Lung (tissue), 12 donors: ENCODE measurements around the gene GTF3C5. TPM values are rescaled to one million over a fixed set of nuclear protein-coding genes. Genes with fewer than 3 reads are reported as not detected.

Source experiments
- ATAC-seq: fragments of 200-7000 bp; cut with Tn5 transposase; one replicate; pipeline ENCODE4 v1.9.1; 2020; ENCODE audit warnings: moderate number of reproducible peaks; ENCODE audit not compliant: insufficient read depth, low FRiP score
- DNase-seq, 3 donors: peaks; one replicate each; pipeline ENCODE4 v3.0.0-alpha.2; 2013 to 2017
- H3K27ac ChIP-seq, 2 donors: one replicate each; pipeline ENCODE4 v1.5.1; 2013; ENCODE audit warnings: mild to moderate bottlenecking in 2 of 2, moderate library complexity in 2 of 2, control low read depth in 1 of 2, inconsistent platforms in 1 of 2, low read depth in 1 of 2, low read length in 1 of 2
- H3K27me3 ChIP-seq, 3 donors: one replicate each; pipeline ENCODE4 v1.5.1; 2013; ENCODE audit warnings: low read length in 2 of 3; ENCODE audit not compliant: control insufficient read depth in 3 of 3, insufficient read depth in 3 of 3
- H3K36me3 ChIP-seq, 4 donors: one replicate each; pipeline ENCODE4 v1.5.1; 2013; ENCODE audit warnings: low read length in 4 of 4, mild to moderate bottlenecking in 1 of 4, moderate library complexity in 1 of 4; ENCODE audit not compliant: control insufficient read depth in 4 of 4, insufficient read depth in 4 of 4
- H3K4me1 ChIP-seq, 5 donors: one replicate each; pipeline ENCODE4 v1.5.1; 2013; ENCODE audit warnings: low read length in 5 of 5, mild to moderate bottlenecking in 2 of 5, moderate library complexity in 1 of 5; ENCODE audit not compliant: control insufficient read depth in 5 of 5, insufficient read depth in 5 of 5
- H3K4me3 ChIP-seq: one replicate; pipeline ENCODE4 v1.5.1; 2013; ENCODE audit warnings: mild to moderate bottlenecking, control low read depth, moderate library complexity
- H3K9ac ChIP-seq, 2 donors: one replicate each; pipeline ENCODE4 v1.5.1; 2013; ENCODE audit warnings: low read length in 2 of 2, control low read depth in 1 of 2; ENCODE audit not compliant: insufficient read depth in 1 of 2
- H3K9me3 ChIP-seq, 4 donors: one replicate each; pipeline ENCODE4 v1.5.1; 2013; ENCODE audit warnings: low read length in 3 of 4, mild to moderate bottlenecking in 1 of 4, moderate library complexity in 1 of 4; ENCODE audit not compliant: control insufficient read depth in 4 of 4, insufficient read depth in 3 of 4
- WGBS, 2 donors: extraction: QIAGEN DNeasy Blood & Tissue Kit; methylation state at CpG; one replicate each; pipeline ENCODE4 v1.1.7; 2013; 5-methylcytosine and 5-hydroxymethylcytosine counted together
- polyA plus RNA-seq, 2 donors: library from polyadenylated mRNA; stranded (reverse); fragments of 200-250 nt; gene quantifications; one replicate each; pipeline ENCODE4 v1.2.1, GENCODE V29; 2013
- total RNA-seq, 2 donors: library from RNA; depleted of rRNA in 1 of 2; stranded (reverse); fragments of >200 nt in 1 of 2; gene quantifications; one replicate each; pipeline ENCODE4 v1.2.1, GENCODE V29; 2014 to 2021
- TF ChIP-seq, protein P1 (sequence below): IDR thresholded peaks from 2 replicates; pipeline ENCODE4 v1.5.1; 2012; ENCODE audit warnings: mild to moderate bottlenecking; ENCODE audit errors: control extremely low read depth, extremely low read depth
- donor health status: control.
- donor health status: control.
- donor health status: Bipolar disorder and iron deficiency.
- donor health status: healthy.
- donor health status: DM: yes; HTN: yes; CAD: no.

Gene GTF3C5
- total and polyA plus RNA-seq, 4 donors, result 41.0 to 60.0 (median 45.5) TPM

DNA sequence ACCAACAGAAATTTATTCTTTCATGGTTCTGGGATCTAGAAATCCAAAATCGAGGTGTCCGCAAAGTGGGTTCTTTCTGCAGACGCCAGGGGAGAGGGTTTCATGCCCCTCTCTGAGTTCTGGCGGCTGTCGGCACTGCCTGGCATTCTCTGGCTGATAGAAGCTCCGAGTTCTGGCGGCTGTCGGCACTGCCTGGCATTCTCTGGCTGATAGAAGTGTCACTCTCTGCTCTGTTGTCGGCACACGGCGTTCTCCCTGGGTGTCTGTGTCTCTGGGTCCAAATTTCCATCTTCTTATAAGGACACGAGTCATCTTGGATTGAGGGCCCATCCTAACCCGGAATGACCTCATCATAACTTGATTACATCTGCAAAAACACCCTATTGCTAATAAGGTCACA is 44.7 kb upstream of the GTF3C5 start:
- peaks cover 0 to 5% (median 0%) of the 10 kb centered on the region in 3 donors for H3K27me3 ChIP-seq

GRCh38 chr9:132986640-132987620 is 43.9 kb upstream of the GTF3C5 start:
- DNase-seq (no peak), ATAC-seq (no peak)
- TF ChIP-seq, protein P1, sequence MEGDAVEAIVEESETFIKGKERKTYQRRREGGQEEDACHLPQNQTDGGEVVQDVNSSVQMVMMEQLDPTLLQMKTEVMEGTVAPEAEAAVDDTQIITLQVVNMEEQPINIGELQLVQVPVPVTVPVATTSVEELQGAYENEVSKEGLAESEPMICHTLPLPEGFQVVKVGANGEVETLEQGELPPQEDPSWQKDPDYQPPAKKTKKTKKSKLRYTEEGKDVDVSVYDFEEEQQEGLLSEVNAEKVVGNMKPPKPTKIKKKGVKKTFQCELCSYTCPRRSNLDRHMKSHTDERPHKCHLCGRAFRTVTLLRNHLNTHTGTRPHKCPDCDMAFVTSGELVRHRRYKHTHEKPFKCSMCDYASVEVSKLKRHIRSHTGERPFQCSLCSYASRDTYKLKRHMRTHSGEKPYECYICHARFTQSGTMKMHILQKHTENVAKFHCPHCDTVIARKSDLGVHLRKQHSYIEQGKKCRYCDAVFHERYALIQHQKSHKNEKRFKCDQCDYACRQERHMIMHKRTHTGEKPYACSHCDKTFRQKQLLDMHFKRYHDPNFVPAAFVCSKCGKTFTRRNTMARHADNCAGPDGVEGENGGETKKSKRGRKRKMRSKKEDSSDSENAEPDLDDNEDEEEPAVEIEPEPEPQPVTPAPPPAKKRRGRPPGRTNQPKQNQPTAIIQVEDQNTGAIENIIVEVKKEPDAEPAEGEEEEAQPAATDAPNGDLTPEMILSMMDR, result no peak
- Histone ChIP-seq H3K4me1 (no peaks in the 10 kb centered on the region), H3K27me3 (peaks cover 0 to 5% (median 0%) of the 10 kb centered on the region in 3 donors), H3K9ac (no peak overlapping the region), H3K36me3 (no peaks in the 10 kb centered on the region), H3K27ac (no peak overlapping the region), H3K9me3 (peaks cover 0 to 2% (median 0%) of the 10 kb centered on the region in 4 donors), H3K4me3 (no peak overlapping the region)
- 59 to 60% methylated on average over 26 of the region's 26 CpGs for WGBS, 2 donors

More for the DNA sequence above, 44.7 kb upstream of the GTF3C5 start:
- H3K4me1 ChIP-seq, result no peaks in the 10 kb centered on the region
- peaks cover 0 to 2% (median 0%) of the 10 kb centered on the region in 4 donors for H3K9me3 ChIP-seq
- WGBS, 2 donors, result 80 to 84% methylated on average over 13 of the region's 13 CpGs
- TF ChIP-seq, protein P1, result no peak
- no peak overlapping the region for H3K27ac ChIP-seq
- no peak overlapping the region for H3K4me3 ChIP-seq
- no peak overlapping the region for H3K9ac ChIP-seq
- ATAC-seq (no peak), DNase-seq (no peak)
- no peaks in the 10 kb centered on the region for H3K36me3 ChIP-seq

GRCh38 chr9:132988244-132989013 is 42.4 kb upstream of the GTF3C5 start:
- TF ChIP-seq, protein P1, result no peak
- DNase-seq (no peak), ATAC-seq (no peak)
- Histone ChIP-seq H3K4me3 (no peak overlapping the region), H3K27ac (no peak overlapping the region), H3K9me3 (peaks cover 0 to 2% (median 0%) of the 10 kb centered on the region in 4 donors), H3K27me3 (peaks cover 0 to 5% (median 0%) of the 10 kb centered on the region in 3 donors), H3K4me1 (peaks cover 0 to 1% (median 0%) of the 10 kb centered on the region in 5 donors), H3K36me3 (no peaks in the 10 kb centered on the region), H3K9ac (no peak overlapping the region)
- WGBS, 2 donors, result 85 to 88% methylated on average over 14 of the region's 14 CpGs
